Hepatocyte (in vitro differentiated cells): ENCODE data around the gene MUCL3. TPM values are rescaled to one million over a fixed set of nuclear protein-coding genes. Genes with fewer than 3 reads are reported as not detected.

Experiments used
- DNase-seq: peaks from one replicate; pipeline ENCODE4 v3.0.0-alpha.2; 2016; ENCODE audit warnings: low spot score
- H2AFZ ChIP-seq: fragments of 200-600 bp; sonication (generic); 2 replicates; pipeline ENCODE4 v1.6.0; 2016; ENCODE audit warnings: antibody characterized with exemption, mild to moderate bottlenecking
- H3K27ac ChIP-seq: fragments of 200-600 bp; sonication (generic); 2 replicates; pipeline ENCODE4 v1.5.1; 2016; ENCODE audit warnings: mild to moderate bottlenecking
- H3K27me3 ChIP-seq: fragments of 200-600 bp; sonication (generic); 2 replicates; pipeline ENCODE4 v1.6.1; 2016
- H3K36me3 ChIP-seq: fragments of 200-600 bp; sonication (generic); replicated peaks from 2 replicates; pipeline ENCODE4 v1.5.1; 2016; ENCODE audit warnings: low read depth; ENCODE audit not compliant: insufficient read depth
- H3K4me1 ChIP-seq: fragments of 200-600 bp; sonication (generic); 2 replicates; pipeline ENCODE4 v1.5.1; 2016; ENCODE audit warnings: mild to moderate bottlenecking, moderate library complexity; ENCODE audit not compliant: insufficient read depth
- H3K4me2 ChIP-seq: fragments of 200-600 bp; sonication (generic); 2 replicates; pipeline ENCODE4 v1.6.0; 2016
- H3K4me3 ChIP-seq: fragments of 200-600 bp; sonication (generic); 2 replicates; pipeline ENCODE4 v1.5.1; 2016; ENCODE audit warnings: mild to moderate bottlenecking
- H3K79me2 ChIP-seq: fragments of 200-600 bp; sonication (generic); 2 replicates; pipeline ENCODE4 v1.6.0; 2017; ENCODE audit warnings: mild to moderate bottlenecking
- H3K9me2 ChIP-seq: fragments of 200-600 bp; sonication (generic); replicated peaks from 2 replicates; pipeline ENCODE4 v1.6.0; 2017; ENCODE audit warnings: mild to moderate bottlenecking; ENCODE audit not compliant: insufficient read depth
- H3K9me3 ChIP-seq: fragments of 200-600 bp; sonication (generic); 2 replicates; pipeline ENCODE4 v1.5.1; 2016; ENCODE audit warnings: low read depth, mild to moderate bottlenecking
- H4K20me1 ChIP-seq: fragments of 200-600 bp; sonication (generic); 2 replicates; pipeline ENCODE4 v1.6.0; 2016; ENCODE audit warnings: mild to moderate bottlenecking; ENCODE audit not compliant: insufficient read depth, poor library complexity, severe bottlenecking
- EZH2 ChIP-seq: fragments of 200-600 bp; sonication (generic); IDR thresholded peaks from 2 replicates; pipeline ENCODE4 v1.6.1; 2016; ENCODE audit warnings: antibody characterized with exemption, mild to moderate bottlenecking, borderline replicate concordance
- EZH2phosphoT487 ChIP-seq: fragments of 200-600 bp; sonication (generic); IDR thresholded peaks from one replicate; pipeline ENCODE4 v1.6.1; 2018; ENCODE audit warnings: antibody characterized with exemption, mild to moderate bottlenecking, low read depth, moderate library complexity; ENCODE audit not compliant: unreplicated experiment, severe bottlenecking
- WGBS: methylation state at CpG from one replicate; pipeline ENCODE4 v1.1.6; 2016; ENCODE audit warnings: low lambda C conversion rate; ENCODE audit errors: missing lambda C conversion rate; 5-methylcytosine and 5-hydroxymethylcytosine counted together
- polyA plus RNA-seq: library from polyadenylated mRNA; unstranded; fragments of >200 nt; fragmentation: Nextera tagmentation; extraction: Ambion mirVana; gene quantifications from 2 replicates; pipeline ENCODE4 v1.2.1, GENCODE V29; 2016
- total RNA-seq: library from RNA; depleted of rRNA; stranded (reverse); fragments of >200 nt; gene quantifications from 2 replicates; pipeline ENCODE4 v1.2.3, GENCODE V29; 2014
- TF ChIP-seq, protein P1 (sequence below): fragments of 200-600 bp; sonication (generic); IDR thresholded peaks from 2 replicates; pipeline ENCODE4 v1.5.1; 2016; ENCODE audit warnings: antibody characterized with exemption, mild to moderate bottlenecking; ENCODE audit not compliant: poor library complexity

MUCL3 gene, protein sequence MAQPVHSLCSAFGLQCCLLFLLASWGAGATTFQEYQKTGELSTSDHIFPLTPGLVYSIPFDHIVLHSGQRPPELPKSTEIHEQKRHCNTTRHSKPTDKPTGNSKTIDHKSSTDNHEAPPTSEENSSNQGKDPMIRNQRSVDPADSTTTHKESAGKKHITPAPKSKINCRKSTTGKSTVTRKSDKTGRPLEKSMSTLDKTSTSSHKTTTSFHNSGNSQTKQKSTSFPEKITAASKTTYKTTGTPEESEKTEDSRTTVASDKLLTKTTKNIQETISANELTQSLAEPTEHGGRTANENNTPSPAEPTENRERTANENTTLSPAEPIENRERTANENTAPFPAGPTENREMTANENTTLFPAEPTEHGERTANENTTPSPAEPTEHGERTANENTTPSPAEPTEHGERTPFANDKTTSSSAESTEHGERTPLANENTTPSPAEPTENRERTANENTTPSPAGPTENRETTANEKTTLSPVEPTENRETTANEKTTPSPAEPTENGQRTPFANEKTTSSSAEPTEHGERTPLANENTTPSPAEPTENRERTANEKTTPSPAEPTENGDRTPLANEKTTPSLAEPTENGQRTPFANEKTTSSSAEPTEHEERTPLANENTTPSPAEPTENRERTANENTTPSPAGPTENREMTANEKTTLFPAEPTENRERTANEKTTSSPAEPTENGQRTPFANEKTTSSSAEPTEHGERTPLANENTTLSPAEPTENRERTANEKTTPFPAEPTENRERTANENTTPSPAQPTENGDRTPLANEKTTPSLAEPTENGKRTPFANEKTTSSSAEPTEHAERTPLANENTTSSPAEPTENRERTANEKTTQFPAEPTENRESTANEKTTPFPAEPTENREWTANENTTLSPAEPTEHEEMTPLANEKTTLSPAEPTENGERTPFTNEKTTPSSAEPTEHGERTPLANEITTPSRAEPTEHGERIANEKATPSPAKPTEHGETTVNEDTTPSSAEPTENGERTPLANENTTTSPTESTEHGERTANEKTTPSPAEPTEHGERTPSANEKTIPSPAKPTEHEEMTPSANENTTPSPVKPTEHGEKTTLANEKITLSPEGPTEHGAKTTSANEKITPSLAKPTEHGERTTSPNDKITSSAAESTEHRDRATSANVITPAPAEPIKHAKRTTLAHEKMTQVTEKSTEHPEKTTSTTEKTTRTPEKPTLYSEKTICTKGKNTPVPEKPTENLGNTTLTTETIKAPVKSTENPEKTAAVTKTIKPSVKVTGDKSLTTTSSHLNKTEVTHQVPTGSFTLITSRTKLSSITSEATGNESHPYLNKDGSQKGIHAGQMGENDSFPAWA (N-terminal part only)
- 0.04 and 0.13 TPM in 2 replicates for total RNA-seq
- polyA plus RNA-seq, result 0.11 and 0.34 TPM in 2 replicates

DNA sequence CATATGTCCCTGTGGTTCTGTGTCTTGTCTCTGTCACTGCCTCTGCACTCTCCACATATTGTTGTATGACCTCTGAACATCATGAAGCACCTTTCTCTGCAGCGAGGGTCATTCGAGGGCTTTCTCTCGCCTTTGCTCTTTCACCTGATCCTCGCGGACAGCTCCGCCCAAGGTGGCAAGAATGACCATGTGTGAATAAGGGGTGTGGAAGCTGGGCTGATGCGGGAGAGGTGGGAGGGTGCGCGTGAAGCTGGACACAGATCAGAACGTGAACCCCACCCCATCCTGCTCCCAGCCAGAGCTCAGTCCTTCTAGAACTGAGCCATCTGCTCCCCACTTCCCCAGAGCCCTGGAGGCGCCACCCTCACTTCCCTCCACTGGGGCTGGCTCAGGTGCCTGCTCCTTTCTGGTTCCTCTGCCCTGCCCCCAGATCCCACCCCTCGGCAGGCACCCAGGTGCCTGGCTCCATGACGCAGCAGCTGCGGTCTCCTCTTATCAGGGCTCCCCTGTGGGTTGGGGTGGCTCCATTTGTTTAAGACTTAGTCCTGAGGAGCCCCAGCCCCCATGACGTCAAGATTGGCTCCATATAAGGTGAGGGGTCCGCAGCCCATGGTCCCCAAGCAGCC lies at the start of gene MUCL3:
TSS of gene MUCL3 (plus strand) at position 613 of the 626 bp plus-strand sequence. CDS start 27 bp downstream, outside the sequence.
- peaks cover 4% of the 10 kb centered on the region for H3K4me1 ChIP-seq
- no peaks in the 10 kb centered on the region for H3K27me3 ChIP-seq
- no peaks in the 10 kb centered on the region for H3K9me2 ChIP-seq
- H3K36me3 ChIP-seq, result no peaks in the 10 kb centered on the region
- WGBS, result 72% methylated on average over 16 of the region's 16 CpGs
- no peak within 1 kb of the TSS for H3K27ac ChIP-seq
- no peak within 1 kb of the TSS for H3K4me3 ChIP-seq
- no peak for DNase-seq
- TF ChIP-seq EZH2phosphoT487, result no peak
- no peak for TF ChIP-seq EZH2
- TF ChIP-seq, protein P1, sequence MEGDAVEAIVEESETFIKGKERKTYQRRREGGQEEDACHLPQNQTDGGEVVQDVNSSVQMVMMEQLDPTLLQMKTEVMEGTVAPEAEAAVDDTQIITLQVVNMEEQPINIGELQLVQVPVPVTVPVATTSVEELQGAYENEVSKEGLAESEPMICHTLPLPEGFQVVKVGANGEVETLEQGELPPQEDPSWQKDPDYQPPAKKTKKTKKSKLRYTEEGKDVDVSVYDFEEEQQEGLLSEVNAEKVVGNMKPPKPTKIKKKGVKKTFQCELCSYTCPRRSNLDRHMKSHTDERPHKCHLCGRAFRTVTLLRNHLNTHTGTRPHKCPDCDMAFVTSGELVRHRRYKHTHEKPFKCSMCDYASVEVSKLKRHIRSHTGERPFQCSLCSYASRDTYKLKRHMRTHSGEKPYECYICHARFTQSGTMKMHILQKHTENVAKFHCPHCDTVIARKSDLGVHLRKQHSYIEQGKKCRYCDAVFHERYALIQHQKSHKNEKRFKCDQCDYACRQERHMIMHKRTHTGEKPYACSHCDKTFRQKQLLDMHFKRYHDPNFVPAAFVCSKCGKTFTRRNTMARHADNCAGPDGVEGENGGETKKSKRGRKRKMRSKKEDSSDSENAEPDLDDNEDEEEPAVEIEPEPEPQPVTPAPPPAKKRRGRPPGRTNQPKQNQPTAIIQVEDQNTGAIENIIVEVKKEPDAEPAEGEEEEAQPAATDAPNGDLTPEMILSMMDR, result no peak
- no peaks in the 10 kb centered on the region for H3K79me2 ChIP-seq
- no peaks in the 10 kb centered on the region for H3K9me3 ChIP-seq
- H2AFZ ChIP-seq, result no peak within 1 kb of the TSS
- H4K20me1 ChIP-seq, result no peaks in the 10 kb centered on the region
- no peak within 1 kb of the TSS for H3K4me2 ChIP-seq

DNA sequence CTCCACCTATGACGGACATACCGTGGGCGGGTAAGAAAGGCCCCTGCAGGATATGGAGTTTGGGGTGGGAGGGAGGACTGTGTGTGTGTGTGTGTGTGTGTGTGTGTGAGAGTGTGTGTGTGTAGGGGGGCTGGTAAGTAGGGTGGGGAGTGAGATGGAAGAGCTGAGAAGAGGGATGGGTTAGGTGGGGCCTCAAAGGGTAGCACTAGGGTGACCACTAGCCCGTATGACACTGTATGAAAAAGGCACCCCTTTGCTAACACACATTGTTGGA lies 49.4 kb upstream of the MUCL3 start:
- DNase-seq, result no peak
- peaks cover 36% of the 10 kb centered on the region for H4K20me1 ChIP-seq
- H3K36me3 ChIP-seq, result no peaks in the 10 kb centered on the region
- no peak overlapping the region for H3K27ac ChIP-seq
- no peak overlapping the region for H2AFZ ChIP-seq
- H3K27me3 ChIP-seq, result no peaks in the 10 kb centered on the region
- peaks cover 52% of the 10 kb centered on the region for H3K79me2 ChIP-seq
- peaks cover 9% of the 10 kb centered on the region for H3K4me1 ChIP-seq
- no peak overlapping the region for H3K4me2 ChIP-seq
- 91% methylated on average over 4 of the region's 4 CpGs for WGBS
- TF ChIP-seq EZH2 (no peak), EZH2phosphoT487 (no peak)
- TF ChIP-seq, protein P1, result no peak
- H3K9me2 ChIP-seq, result no peaks in the 10 kb centered on the region
- no peak overlapping the region for H3K4me3 ChIP-seq
- no peaks in the 10 kb centered on the region for H3K9me3 ChIP-seq

DNA sequence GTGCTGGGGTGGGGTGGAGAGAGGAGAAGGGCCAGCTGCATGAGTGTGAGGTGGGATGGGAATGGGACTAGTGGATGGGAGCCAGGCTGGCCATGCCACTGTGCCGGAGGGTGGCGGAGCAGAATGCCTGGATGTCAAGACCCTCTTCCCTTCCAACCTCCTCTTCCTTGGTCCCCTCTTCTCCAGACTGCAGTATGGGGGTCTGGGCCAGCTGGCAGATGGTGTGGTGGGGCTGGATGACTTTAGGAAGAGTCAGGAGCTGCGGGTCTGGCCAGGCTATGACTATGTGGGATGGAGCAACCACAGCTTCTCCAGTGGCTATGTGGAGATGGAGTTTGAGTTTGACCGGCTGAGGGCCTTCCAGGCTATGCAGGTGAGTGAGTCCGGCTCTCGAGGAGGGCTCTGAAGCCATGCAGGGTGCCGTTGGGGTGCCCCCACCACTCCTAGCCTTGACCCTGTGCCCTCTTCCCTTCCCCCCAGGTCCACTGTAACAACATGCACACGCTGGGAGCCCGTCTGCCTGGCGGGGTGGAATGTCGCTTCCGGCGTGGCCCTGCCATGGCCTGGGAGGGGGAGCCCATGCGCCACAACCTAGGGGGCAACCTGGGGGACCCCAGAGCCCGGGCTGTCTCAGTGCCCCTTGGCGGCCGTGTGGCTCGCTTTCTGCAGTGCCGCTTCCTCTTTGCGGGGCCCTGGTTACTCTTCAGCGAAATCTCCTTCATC lies 48.8 kb upstream of the MUCL3 start:
- Histone ChIP-seq H3K4me3 (no peak overlapping the region), H3K27ac (no peak overlapping the region), H3K36me3 (no peaks in the 10 kb centered on the region), H3K9me3 (no peaks in the 10 kb centered on the region), H3K27me3 (no peaks in the 10 kb centered on the region), H3K79me2 (peaks cover 46% of the 10 kb centered on the region), H4K20me1 (peaks cover 34% of the 10 kb centered on the region), H3K4me2 (no peak overlapping the region), H2AFZ (no peak overlapping the region), H3K4me1 (peaks cover 3% of the 10 kb centered on the region), H3K9me2 (no peaks in the 10 kb centered on the region)
- no peak for TF ChIP-seq EZH2
- no peak for TF ChIP-seq EZH2phosphoT487
- TF ChIP-seq, protein P1, result no peak
- 98% methylated on average over 14 of the region's 21 CpGs for WGBS
- DNase-seq, result no peak
